PC-3 (cell line): ENCODE data around the gene CA10. TPM values are rescaled to one million over a fixed set of nuclear protein-coding genes. Genes with fewer than 3 reads are reported as not detected.

Experiments used
- ATAC-seq: fragments of 200-7000 bp; cut with Tn5 transposase; 2 replicates; pipeline ENCODE4 v1.9.1; 2020; ENCODE audit warnings: mild to moderate bottlenecking, moderate library complexity
- BruUV-seq: library from RNA; stranded (reverse); fragments of 400-500 nt; replicated peaks from 2 replicates; lab custom pipeline; 2021; lab: Mats Ljungman, UMichigan
- CTCF ChIA-PET: fragments of 300-600 bp; sonication (Branson Sonifier 250); formaldehyde crosslinking; loops from one replicate; lab custom pipeline; 2022; ENCODE audit warnings: antibody characterized with exemption; lab: Charles Lee
- POLR2A ChIA-PET: fragments of 300-600 bp; sonication (Branson Sonifier 250); formaldehyde crosslinking; loops from one replicate; lab custom pipeline; 2022; ENCODE audit warnings: antibody characterized with exemption; ENCODE audit not compliant: unreplicated experiment; lab: Charles Lee
- DNase-seq: peaks from one replicate; pipeline ENCODE4 v3.0.0-alpha.2; 2015
- H2AFZ ChIP-seq: fragments of 300-600 bp; sonication (generic); 2 replicates; pipeline ENCODE4 v1.6.0; 2016; ENCODE audit warnings: antibody characterized with exemption, low read length
- H3F3A ChIP-seq: fragments of 300-600 bp; sonication (generic); one replicate; pipeline ENCODE4 v1.6.0; 2017; ENCODE audit warnings: antibody characterized with exemption, low read length, control low read depth, mild to moderate bottlenecking; ENCODE audit not compliant: unreplicated experiment
- H3K27ac ChIP-seq: fragments of 300-600 bp; sonication (generic); 2 replicates; pipeline ENCODE4 v1.5.1; 2016; ENCODE audit warnings: mild to moderate bottlenecking, low read length
- H3K27me3 ChIP-seq: fragments of 300-600 bp; sonication (generic); 2 replicates; pipeline ENCODE4 v1.6.1; 2016; ENCODE audit warnings: low read length, mixed read lengths
- H3K36me3 ChIP-seq: fragments of 300-600 bp; sonication (generic); 2 replicates; pipeline ENCODE4 v1.6.1; 2016; ENCODE audit warnings: low read depth, mixed run types, low read length, mixed read lengths
- H3K4me1 ChIP-seq: fragments of 300-600 bp; sonication (generic); 2 replicates; pipeline ENCODE4 v1.5.1; 2016; ENCODE audit warnings: low read length; ENCODE audit not compliant: insufficient read depth
- H3K4me2 ChIP-seq: fragments of 300-600 bp; sonication (generic); 2 replicates; pipeline ENCODE4 v1.6.0; 2016; ENCODE audit warnings: low read length
- H3K4me3 ChIP-seq: fragments of 300-600 bp; sonication (generic); 2 replicates; pipeline ENCODE4 v1.5.1; 2016; ENCODE audit warnings: mild to moderate bottlenecking, low read length, mixed read lengths
- H3K79me2 ChIP-seq: fragments of 300-600 bp; sonication (generic); 2 replicates; pipeline ENCODE4 v1.6.1; 2017; ENCODE audit warnings: low read length, mixed read lengths
- H3K9ac ChIP-seq: fragments of 300-600 bp; sonication (generic); 2 replicates; pipeline ENCODE4 v1.6.0; 2016; ENCODE audit warnings: mild to moderate bottlenecking, low read length
- H3K9me2 ChIP-seq: fragments of 300-600 bp; sonication (generic); replicated peaks from 2 replicates; pipeline ENCODE4 v1.6.1; 2016; ENCODE audit warnings: mixed run types, low read length, mixed read lengths
- H3K9me3 ChIP-seq: fragments of 300-600 bp; sonication (generic); 2 replicates; pipeline ENCODE4 v1.6.1; 2016; ENCODE audit warnings: low read length, mixed read lengths
- H4K20me1 ChIP-seq: fragments of 300-600 bp; sonication (generic); 2 replicates; pipeline ENCODE4 v1.6.1; 2016; ENCODE audit warnings: low read length, mixed read lengths
- EZH2 ChIP-seq: fragments of 300-600 bp; sonication (generic); IDR thresholded peaks from one replicate; pipeline ENCODE4 v1.6.1; 2017; ENCODE audit warnings: antibody characterized with exemption, mild to moderate bottlenecking, low read length; ENCODE audit not compliant: unreplicated experiment
- EZH2phosphoT487 ChIP-seq: fragments of 300-600 bp; sonication (generic); IDR thresholded peaks from 2 replicates; pipeline ENCODE4 v1.6.1; 2018; ENCODE audit warnings: mild to moderate bottlenecking, antibody characterized with exemption, low read length, borderline replicate concordance
- intact Hi-C: fragments of 100-400 bp; cut with micrococcal nuclease; formaldehyde crosslinking; loops from 2 replicates; pipeline ENCODE4 v1.9.0; 2023
- total RNA-seq: library from RNA; depleted of rRNA; stranded (reverse); fragments of >200 nt; gene quantifications from 2 replicates; pipeline ENCODE4 v1.2.3, GENCODE V29; 2014
- TF ChIP-seq, protein P1 (sequence below): fragments of 300-600 bp; sonication (generic); conservative IDR thresholded peaks from 2 replicates; pipeline ENCODE4 v1.5.1; 2017; ENCODE audit warnings: antibody characterized with exemption, low read depth, mild to moderate bottlenecking, low read length

Gene CA10
- total RNA-seq, 1 experiment from 2014 or later, result not detected

DNA sequence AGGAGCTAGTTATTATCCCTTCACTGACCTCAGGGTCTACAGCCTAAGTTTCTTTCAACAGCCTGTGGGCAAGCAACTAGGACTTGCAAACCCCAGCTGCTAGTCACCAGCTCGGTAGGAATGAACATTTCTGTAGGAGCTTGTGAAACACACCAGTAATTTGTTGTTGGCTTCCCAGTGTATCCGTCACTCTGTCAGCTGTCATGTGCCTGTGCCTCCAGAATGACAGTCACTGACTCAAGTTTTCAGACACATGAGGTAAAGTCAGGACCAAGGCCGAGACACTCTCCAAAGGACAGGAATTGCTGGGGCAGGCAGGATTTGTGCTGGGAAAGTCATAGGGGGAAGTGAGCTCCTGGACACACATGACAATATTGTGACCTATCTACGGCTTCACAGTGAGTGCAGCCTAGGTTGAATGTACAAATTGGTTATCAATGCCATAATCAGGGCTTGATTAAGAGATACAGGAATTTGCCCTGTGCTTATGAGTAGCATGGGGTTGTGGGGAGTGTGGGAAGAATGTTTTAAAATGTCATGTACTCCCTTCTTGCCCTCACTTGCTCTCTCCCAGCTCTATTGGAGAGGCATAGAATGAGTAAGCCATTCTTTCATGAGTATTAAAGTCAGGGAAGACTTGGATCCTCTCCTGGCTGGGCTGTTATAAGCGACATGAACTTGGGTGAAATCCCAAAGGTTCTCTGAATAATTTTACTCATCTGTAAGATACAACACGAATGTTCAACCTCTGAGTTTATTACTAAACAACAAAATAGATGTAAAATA is 506.8 kb downstream of the CA10 start:
- H4K20me1 ChIP-seq, result no peaks in the 10 kb centered on the region
- H3F3A ChIP-seq, result no peaks in the 10 kb centered on the region
- H3K4me3 ChIP-seq, result no peak overlapping the region
- no peaks in the 10 kb centered on the region for H3K36me3 ChIP-seq
- no peak for TF ChIP-seq EZH2
- TF ChIP-seq, protein P1, sequence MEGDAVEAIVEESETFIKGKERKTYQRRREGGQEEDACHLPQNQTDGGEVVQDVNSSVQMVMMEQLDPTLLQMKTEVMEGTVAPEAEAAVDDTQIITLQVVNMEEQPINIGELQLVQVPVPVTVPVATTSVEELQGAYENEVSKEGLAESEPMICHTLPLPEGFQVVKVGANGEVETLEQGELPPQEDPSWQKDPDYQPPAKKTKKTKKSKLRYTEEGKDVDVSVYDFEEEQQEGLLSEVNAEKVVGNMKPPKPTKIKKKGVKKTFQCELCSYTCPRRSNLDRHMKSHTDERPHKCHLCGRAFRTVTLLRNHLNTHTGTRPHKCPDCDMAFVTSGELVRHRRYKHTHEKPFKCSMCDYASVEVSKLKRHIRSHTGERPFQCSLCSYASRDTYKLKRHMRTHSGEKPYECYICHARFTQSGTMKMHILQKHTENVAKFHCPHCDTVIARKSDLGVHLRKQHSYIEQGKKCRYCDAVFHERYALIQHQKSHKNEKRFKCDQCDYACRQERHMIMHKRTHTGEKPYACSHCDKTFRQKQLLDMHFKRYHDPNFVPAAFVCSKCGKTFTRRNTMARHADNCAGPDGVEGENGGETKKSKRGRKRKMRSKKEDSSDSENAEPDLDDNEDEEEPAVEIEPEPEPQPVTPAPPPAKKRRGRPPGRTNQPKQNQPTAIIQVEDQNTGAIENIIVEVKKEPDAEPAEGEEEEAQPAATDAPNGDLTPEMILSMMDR, result no peak
- no peak for TF ChIP-seq EZH2phosphoT487
- no peaks in the 10 kb centered on the region for H3K9me2 ChIP-seq
- H3K4me2 ChIP-seq, result no peak overlapping the region
- BruUV-seq, result no TSS peak
- H3K27ac ChIP-seq, result no peak overlapping the region
- H3K79me2 ChIP-seq, result no peaks in the 10 kb centered on the region
- peaks cover 6% of the 10 kb centered on the region; the same call in 1 of the 2 replicates for H3K27me3 ChIP-seq
- H2AFZ ChIP-seq, result no peak overlapping the region
- POLR2A ChIA-PET, result no interaction called here
- intact Hi-C loops, result no loop called here
- no peak for DNase-seq
- no peak for ATAC-seq
- no peak overlapping the region for H3K9ac ChIP-seq
- CTCF ChIA-PET, result no interaction called here
- no peaks in the 10 kb centered on the region for H3K4me1 ChIP-seq
- no peaks in the 10 kb centered on the region for H3K9me3 ChIP-seq

GRCh38 chr17:51650772-51651171 is 507.7 kb downstream of the CA10 start:
- no peak overlapping the region for H3K27ac ChIP-seq
- ATAC-seq (no peak), DNase-seq (no peak)
- no peaks in the 10 kb centered on the region for H4K20me1 ChIP-seq
- H3F3A ChIP-seq, result no peaks in the 10 kb centered on the region
- TF ChIP-seq EZH2 (no peak), EZH2phosphoT487 (no peak)
- TF ChIP-seq, protein P1, result no peak
- no peak overlapping the region for H3K9ac ChIP-seq
- ChIA-PET POLR2A (no interaction called here), CTCF (no interaction called here)
- intact Hi-C loops, result no loop called here
- peaks cover 6% of the 10 kb centered on the region; the same call in 1 of the 2 replicates for H3K27me3 ChIP-seq
- no peak overlapping the region for H3K4me2 ChIP-seq
- H3K4me3 ChIP-seq, result no peak overlapping the region
- no TSS peak for BruUV-seq
- H3K9me3 ChIP-seq, result no peaks in the 10 kb centered on the region
- H2AFZ ChIP-seq, result no peak overlapping the region
- H3K36me3 ChIP-seq, result no peaks in the 10 kb centered on the region
- H3K9me2 ChIP-seq, result no peaks in the 10 kb centered on the region
- H3K79me2 ChIP-seq, result no peaks in the 10 kb centered on the region
- H3K4me1 ChIP-seq, result no peaks in the 10 kb centered on the region

DNA sequence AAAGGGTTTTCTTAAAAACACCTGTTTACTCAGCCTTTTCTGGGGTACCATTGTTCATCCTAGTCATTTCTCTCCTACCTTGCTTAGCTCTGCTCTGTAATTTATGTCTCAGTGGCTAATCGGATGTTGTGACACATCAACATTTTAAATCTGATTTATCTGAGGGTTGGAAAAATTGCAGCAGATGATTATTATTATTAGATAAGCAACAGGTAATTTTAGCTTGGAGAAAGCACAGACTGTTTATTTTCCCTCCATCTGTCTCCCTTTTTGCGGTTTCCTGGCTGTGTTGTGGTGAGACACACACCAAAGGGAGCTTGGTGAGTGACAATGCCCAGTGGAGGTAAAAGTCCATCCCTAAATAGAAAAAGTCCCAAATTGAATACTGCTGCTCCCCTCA is 508.3 kb downstream of the CA10 start:
- Histone ChIP-seq H3K9ac (no peak overlapping the region), H3K4me3 (no peak overlapping the region), H3K9me2 (no peaks in the 10 kb centered on the region), H4K20me1 (no peaks in the 10 kb centered on the region), H2AFZ (no peak overlapping the region), H3K4me1 (no peaks in the 10 kb centered on the region), H3K79me2 (no peaks in the 10 kb centered on the region), H3K36me3 (no peaks in the 10 kb centered on the region), H3K4me2 (no peak overlapping the region), H3F3A (no peaks in the 10 kb centered on the region), H3K27ac (no peak overlapping the region), H3K27me3 (peaks cover 3% of the 10 kb centered on the region; the same call in 1 of the 2 replicates), H3K9me3 (no peaks in the 10 kb centered on the region)
- no peak for ATAC-seq
- DNase-seq, result no peak
- no TSS peak for BruUV-seq
- POLR2A ChIA-PET, result no interaction called here
- CTCF ChIA-PET, result no interaction called here
- intact Hi-C loops, result no loop called here
- TF ChIP-seq, protein P1, result no peak
